Heart right ventricle (tissue), 16 donors: Measurements from ENCODE around the gene DNM3. TPM values are rescaled to one million over a fixed set of nuclear protein-coding genes. Genes with fewer than 3 reads are reported as not detected.

Source experiments
- ATAC-seq, 8 donors: fragments of 200-7000 bp; cut with Tn5 transposase; one replicate each; pipeline ENCODE4 v1.9.1; 2020; ENCODE audit warnings: mild to moderate bottlenecking in 8 of 8, moderate library complexity in 8 of 8, moderate number of reproducible peaks in 1 of 8
- DNase-seq, 2 donors: peaks; one replicate each; pipeline ENCODE4 v3.0.0-alpha.2; 2020
- H3K27ac ChIP-seq, 10 donors: fragments of 200-600 bp; sonication (generic) in 2 of 10; one replicate each; pipeline versions ENCODE4 v1.5.0 to v1.8.0; 2020 to 2022; ENCODE audit warnings: mild to moderate bottlenecking in 3 of 10
- H3K27me3 ChIP-seq, 7 donors: fragments of 200-600 bp; one replicate each; pipeline ENCODE4 v1.8.0; 2021 to 2022; ENCODE audit warnings: mild to moderate bottlenecking in 2 of 7
- H3K36me3 ChIP-seq, 9 donors: fragments of 200-600 bp; sonication (generic) in 1 of 9; one replicate each; pipeline versions ENCODE4 v1.5.0 to v1.8.0; 2020 to 2022; ENCODE audit warnings: mild to moderate bottlenecking in 2 of 9
- H3K4me1 ChIP-seq, 9 donors: fragments of 200-600 bp; sonication (generic) in 1 of 9; one replicate each; pipeline versions ENCODE4 v1.5.0 to v1.8.0; 2020 to 2022; ENCODE audit warnings: mild to moderate bottlenecking in 4 of 9
- H3K4me3 ChIP-seq, 10 donors: fragments of 200-600 bp; sonication (generic) in 2 of 10; one replicate each; pipeline versions ENCODE4 v1.5.0 to v1.8.0; 2020 to 2022; ENCODE audit warnings: mild to moderate bottlenecking in 7 of 10, moderate library complexity in 2 of 10
- H3K9me3 ChIP-seq, 11 donors: fragments of 200-600 bp in 10 of 11; sonication (generic) in 2 of 11; one replicate each; pipeline versions ENCODE4 v1.5.0 to v1.8.0; 2013 to 2022; ENCODE audit warnings: mild to moderate bottlenecking in 2 of 11, control low read depth in 1 of 11, moderate library complexity in 1 of 11
- WGBS, 2 donors: extraction: QIAGEN DNeasy Blood & Tissue Kit; methylation state at CpG; one replicate each; pipeline ENCODE4 v1.1.7; 2013; ENCODE audit warnings: inconsistent platforms in 1 of 2; 5-methylcytosine and 5-hydroxymethylcytosine counted together
- intact Hi-C, 10 donors: fragments of 100-400 bp; cut with DNase I; formaldehyde crosslinking; loops; one replicate each; pipeline versions ENCODE4 v1.11.1 to v1.14.2; 2022
- polyA plus RNA-seq, 2 donors: library from polyadenylated mRNA; stranded (reverse); fragments of 200-250 nt; gene quantifications; one replicate each; pipeline ENCODE4 v1.2.3, GENCODE V29; 2013
- total RNA-seq, 10 donors: library from RNA; stranded (reverse); fragmentation: NEBNext Ultra II Directional in 3 of 10; extraction: Animal tissue kit (Norgen Biotek cat#: 25700) in 3 of 10; gene quantifications; one replicate each; pipeline versions ENCODE4 v1.2.1 to v1.2.4, GENCODE V29; 2021 to 2023
- TF ChIP-seq, protein P1 (sequence below), 9 donors: fragments of 200-600 bp; sonication (generic) in 2 of 9; IDR thresholded peaks; one replicate each; pipeline versions ENCODE4 v1.5.0 to v1.8.0; 2021 to 2022; ENCODE audit warnings: antibody characterized with exemption in 9 of 9, mild to moderate bottlenecking in 5 of 9, moderate library complexity in 1 of 9
- donor health status: Arrhythmogenic right ventricular cardiomyopathy.
- donor health status: ischemic (EF 13 %, LVEDD 7.1; RV severe dilation, severe dysfunction).
- donor health status: healthy with polysubstance abuse.
- donor health status: DM: no; HTN: yes; CAD: no.
- donor health status: DM: no; HTN: no; CAD: no.
- donor health status: ischemic (EF 25% LVEDD 6.9; RV normal size, moderate dysfunction).
- donor health status: ischemic (EF 25% LVEDD 5.7; RV mildly dilated, moderate dysfunction).
- donor health status: healthy.
- donor health status: DM: yes; HTN: yes; CAD: no.
- donor health status: Ischemic cardiomyopathy.
- donor health status: ischemic (EF 35%, LVEDD 5.7; RV mildly dilated, moderate dysfunction).
- donor health status: nonischemic (EF 11% LVEDD 7.7; RV severe dilation, severe dysfunction).
- donor health status: DM: yes; HTN: yes; CAD: no.
- donor health status: PGD.
- donor health status: ischemic (EF 29% LVEDD 5.4; RV normal size, mild dysfunction).
- donor health status: nonischemic (EF 23%, LVEDD 6.1; RV moderate dilation, normal function).

The DNM3 gene
- total and polyA plus RNA-seq, 12 donors, result 0.77 to 2.8 (median 2.2) TPM

DNA sequence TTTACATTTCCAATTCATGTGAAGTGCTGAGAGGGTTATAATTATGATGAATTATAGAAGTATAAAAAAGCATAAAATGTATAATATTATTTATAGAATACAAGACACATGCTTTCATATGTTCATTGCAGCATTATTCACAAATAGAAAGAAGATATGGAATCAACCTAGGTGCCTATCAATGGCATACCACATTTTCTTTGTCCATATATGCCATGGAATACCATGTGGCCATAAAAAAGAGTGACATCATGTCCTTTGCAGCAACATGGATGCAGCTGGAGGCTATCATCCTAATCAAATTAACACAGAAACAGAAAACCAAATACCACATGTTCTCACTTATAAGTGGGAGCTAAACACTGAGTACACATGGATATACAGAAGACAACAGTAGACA lies 494.1 kb downstream of the DNM3 start:
- DNase-seq (no peak), ATAC-seq (no peak)
- H3K27ac ChIP-seq, result no peak overlapping the region
- H3K27me3 ChIP-seq, result no peaks in the 10 kb centered on the region
- H3K4me3 ChIP-seq, result no peak overlapping the region
- H3K9me3 ChIP-seq, result no peaks in the 10 kb centered on the region
- peaks cover 0 to 6% (median 0%) of the 10 kb centered on the region in 9 donors for H3K4me1 ChIP-seq
- TF ChIP-seq, protein P1, sequence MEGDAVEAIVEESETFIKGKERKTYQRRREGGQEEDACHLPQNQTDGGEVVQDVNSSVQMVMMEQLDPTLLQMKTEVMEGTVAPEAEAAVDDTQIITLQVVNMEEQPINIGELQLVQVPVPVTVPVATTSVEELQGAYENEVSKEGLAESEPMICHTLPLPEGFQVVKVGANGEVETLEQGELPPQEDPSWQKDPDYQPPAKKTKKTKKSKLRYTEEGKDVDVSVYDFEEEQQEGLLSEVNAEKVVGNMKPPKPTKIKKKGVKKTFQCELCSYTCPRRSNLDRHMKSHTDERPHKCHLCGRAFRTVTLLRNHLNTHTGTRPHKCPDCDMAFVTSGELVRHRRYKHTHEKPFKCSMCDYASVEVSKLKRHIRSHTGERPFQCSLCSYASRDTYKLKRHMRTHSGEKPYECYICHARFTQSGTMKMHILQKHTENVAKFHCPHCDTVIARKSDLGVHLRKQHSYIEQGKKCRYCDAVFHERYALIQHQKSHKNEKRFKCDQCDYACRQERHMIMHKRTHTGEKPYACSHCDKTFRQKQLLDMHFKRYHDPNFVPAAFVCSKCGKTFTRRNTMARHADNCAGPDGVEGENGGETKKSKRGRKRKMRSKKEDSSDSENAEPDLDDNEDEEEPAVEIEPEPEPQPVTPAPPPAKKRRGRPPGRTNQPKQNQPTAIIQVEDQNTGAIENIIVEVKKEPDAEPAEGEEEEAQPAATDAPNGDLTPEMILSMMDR (IDR thresholded peaks at IDR 0.05), result no peak
- intact Hi-C loops, result no loop called here
- no peaks in the 10 kb centered on the region for H3K36me3 ChIP-seq

DNA sequence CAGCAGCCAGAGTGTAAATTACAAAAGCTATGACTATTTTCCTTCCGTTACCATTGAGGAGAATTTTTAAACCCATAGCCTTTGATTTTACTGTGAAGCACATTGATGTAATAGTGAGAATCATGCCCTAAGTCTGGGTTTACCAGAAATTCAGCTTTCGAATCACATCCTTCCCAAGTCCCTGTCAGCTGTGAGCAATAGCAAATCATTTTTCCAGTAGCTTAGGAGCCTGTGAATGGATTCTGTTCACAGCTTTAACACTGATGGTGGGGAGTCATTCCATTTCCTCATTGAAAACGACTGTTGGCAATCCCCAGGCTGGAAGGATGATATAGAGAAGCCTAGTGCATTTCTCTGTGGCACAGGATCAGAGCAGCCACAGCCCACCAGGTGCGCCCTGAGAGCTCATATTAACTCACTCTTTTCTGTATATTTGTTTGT lies 497.0 kb downstream of the DNM3 start:
- H3K27ac ChIP-seq, result no peak overlapping the region
- intact Hi-C loops, result no loop called here
- TF ChIP-seq, protein P1 (IDR thresholded peaks at IDR 0.05), result no peak
- H3K36me3 ChIP-seq, result no peaks in the 10 kb centered on the region
- peaks cover 0 to 28% (median 7%) of the 10 kb centered on the region in 9 donors for H3K4me1 ChIP-seq
- H3K9me3 ChIP-seq, result no peaks in the 10 kb centered on the region
- ATAC-seq, result no peak
- DNase-seq, result no peak
- H3K27me3 ChIP-seq, result no peaks in the 10 kb centered on the region
- no peak overlapping the region for H3K4me3 ChIP-seq
- 78% methylated on average over 4 of the region's 4 CpGs for WGBS, 2 donors

- Histone ChIP-seq H3K27ac (no peak overlapping the region), H3K9me3 (no peaks in the 10 kb centered on the region), H3K4me1 (peaks cover 0 to 44% (median 12%) of the 10 kb centered on the region in 9 donors), H3K27me3 (no peaks in the 10 kb centered on the region), H3K4me3 (no peak overlapping the region), H3K36me3 (no peaks in the 10 kb centered on the region)
- ATAC-seq (no peak), DNase-seq (no peak)
- intact Hi-C loops, result loop anchor here in 1 of 10 donors (10.0 kb wide), 1 partner anchor 55 kb away; no protein-coding TSS in a partner anchor
- TF ChIP-seq, protein P1 (IDR thresholded peaks at IDR 0.05), result no peak
Measured at GRCh38 chr1:172339842-172340241, 498.5 kb downstream of the DNM3 start.

GRCh38 chr1:172340520-172340919 lies 499.2 kb downstream of the DNM3 start:
- no peaks in the 10 kb centered on the region for H3K36me3 ChIP-seq
- WGBS, 2 donors, result 98 to 100% methylated on average over 1 of the region's 1 CpG
- TF ChIP-seq, protein P1 (IDR thresholded peaks at IDR 0.05), result no peak
- no peaks in the 10 kb centered on the region for H3K9me3 ChIP-seq
- peaks cover 0 to 50% (median 12%) of the 10 kb centered on the region in 9 donors for H3K4me1 ChIP-seq
- DNase-seq (no peak), ATAC-seq (no peak)
- H3K4me3 ChIP-seq, result no peak overlapping the region
- H3K27ac ChIP-seq, result no peak overlapping the region
- intact Hi-C loops, result loop anchor here in 1 of 10 donors (10.0 kb wide), 1 partner anchor 54 kb away; no protein-coding TSS in a partner anchor
- no peaks in the 10 kb centered on the region for H3K27me3 ChIP-seq
